ENCODE results near the gene SLC29A3. TPM values are rescaled to one million over a fixed set of nuclear protein-coding genes. Genes with fewer than 3 reads are reported as not detected.
"Not testable (repeated sequence)": the region's sequence is repeated elsewhere in the genome, so short reads cannot be mapped to it uniquely, and the experiment has no call there.

SLC29A3 gene
- total RNA-seq, 2 experiments from 2014 or later = 2.6 to 3.2 TPM

DNA sequence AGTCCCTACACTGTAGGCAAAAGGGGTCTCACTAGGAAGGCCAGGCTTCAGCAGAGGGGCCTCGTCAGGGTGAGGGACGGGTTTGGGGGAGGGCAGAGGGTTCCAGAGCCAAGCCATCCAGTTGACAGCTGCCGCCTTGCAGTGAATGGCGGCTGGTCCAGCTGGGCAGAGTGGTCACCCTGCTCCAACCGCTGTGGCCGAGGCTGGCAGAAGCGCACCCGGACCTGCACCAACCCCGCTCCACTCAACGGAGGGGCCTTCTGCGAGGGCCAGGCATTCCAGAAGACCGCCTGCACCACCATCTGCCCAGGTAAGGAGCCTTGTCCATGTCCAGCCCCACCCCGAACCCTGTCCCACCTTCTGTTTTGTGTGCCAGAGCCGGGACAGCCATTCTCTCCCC, 31.6 kb upstream of the SLC29A3 start:
- no peaks in the 10 kb centered on the region for H3K36me3 Mint-ChIP-seq (ENCODE audit: low read depth)
- no peak overlapping the region for H3K27ac Mint-ChIP-seq
- no peaks in the 10 kb centered on the region for H3K4me1 Mint-ChIP-seq
- DNase-seq = no peak
- no peaks in the 10 kb centered on the region for H3K9me3 Mint-ChIP-seq
- ChIA-PET CTCF (no interaction called here), POLR2A (no interaction called here)
- H3K27me3 Mint-ChIP-seq = no peaks in the 10 kb centered on the region
- H3K4me3 Mint-ChIP-seq = no peak overlapping the region

DNA sequence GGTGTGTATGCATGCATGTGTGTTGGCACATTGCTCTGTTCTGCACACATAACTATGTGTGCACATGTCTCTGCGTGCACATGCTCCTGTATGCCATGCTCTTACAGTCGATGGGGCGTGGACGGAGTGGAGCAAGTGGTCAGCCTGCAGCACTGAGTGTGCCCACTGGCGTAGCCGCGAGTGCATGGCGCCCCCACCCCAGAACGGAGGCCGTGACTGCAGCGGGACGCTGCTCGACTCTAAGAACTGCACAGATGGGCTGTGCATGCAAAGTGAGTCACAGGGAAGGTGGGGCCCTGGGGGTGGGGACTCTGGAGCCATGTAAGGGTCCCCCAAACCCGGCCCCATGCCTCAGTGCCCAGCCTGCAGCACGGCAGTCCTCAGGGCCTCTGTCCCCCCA, 30.6 kb upstream of the SLC29A3 start:
- Mint-ChIP-seq H3K9me3 (no peaks in the 10 kb centered on the region), H3K4me1 (no peaks in the 10 kb centered on the region), H3K27me3 (no peaks in the 10 kb centered on the region), H3K36me3 (ENCODE audit: low read depth) (no peaks in the 10 kb centered on the region), H3K27ac (no peak overlapping the region), H3K4me3 (no peak overlapping the region)
- DNase-seq = no peak
- CTCF ChIA-PET = no interaction called here
- POLR2A ChIA-PET = no interaction called here

DNA sequence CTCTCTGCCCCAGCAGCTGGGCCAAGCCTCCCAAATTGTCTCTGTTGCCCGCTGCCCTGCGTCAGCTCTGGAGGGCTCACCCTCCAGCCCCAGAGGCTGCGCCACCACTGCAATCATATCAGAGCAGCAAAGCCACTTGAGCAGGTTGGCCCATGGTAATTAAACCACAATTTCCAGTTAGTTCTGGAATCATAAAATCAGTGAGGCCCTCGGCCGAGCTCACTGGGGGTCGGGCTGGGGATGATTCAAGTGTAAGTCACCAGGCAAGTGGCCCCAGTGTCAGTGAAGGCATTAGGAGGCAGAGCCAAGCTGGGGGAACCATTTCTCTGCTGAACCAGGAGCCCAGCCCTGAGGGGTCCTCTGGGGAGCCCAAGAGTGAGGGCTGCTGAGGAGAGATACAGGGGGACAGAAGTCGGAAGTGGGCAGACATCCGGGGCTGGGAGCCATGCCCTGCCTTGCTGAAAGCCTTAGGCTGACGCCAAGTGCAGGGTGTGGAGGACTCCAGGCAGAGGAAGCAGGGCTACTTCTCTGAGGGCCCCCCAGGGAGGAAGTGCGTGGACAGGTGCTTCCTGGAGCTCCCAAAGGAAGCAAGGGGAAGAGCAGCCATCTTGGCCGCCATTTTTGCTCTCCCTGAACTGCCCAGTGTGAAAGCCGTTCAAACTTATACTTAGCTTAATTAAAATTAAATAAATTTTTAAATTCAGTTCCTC, 29.5 kb upstream of the SLC29A3 start:
- DNase-seq = no peak
- ChIA-PET CTCF (no interaction called here), POLR2A (no interaction called here)
- Mint-ChIP-seq H3K36me3 (ENCODE audit: low read depth) (no peaks in the 10 kb centered on the region), H3K9me3 (no peaks in the 10 kb centered on the region), H3K4me1 (no peaks in the 10 kb centered on the region), H3K27ac (no peak overlapping the region), H3K4me3 (no peak overlapping the region), H3K27me3 (no peaks in the 10 kb centered on the region)

DNA sequence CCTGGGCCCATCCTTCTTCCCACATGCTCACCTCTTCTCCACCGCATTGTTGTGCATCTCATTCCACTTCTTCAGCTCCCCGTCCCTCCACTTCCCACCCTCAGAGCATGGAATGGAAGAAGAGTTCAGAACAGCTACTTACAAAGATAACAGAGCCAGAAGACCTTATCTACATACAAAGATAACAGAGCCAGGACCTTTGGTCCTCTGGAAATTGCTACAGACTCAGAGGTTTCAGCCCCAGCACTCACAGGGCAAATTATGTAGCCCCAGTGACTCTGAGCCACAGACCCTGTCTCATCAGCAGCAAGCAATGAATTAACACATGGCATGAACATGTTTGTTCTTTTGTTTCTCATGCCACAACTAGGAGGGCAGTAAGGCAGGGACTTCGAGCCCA, 28.7 kb upstream of the SLC29A3 start:
- H3K27me3 Mint-ChIP-seq = no peaks in the 10 kb centered on the region
- CTCF ChIA-PET = no interaction called here

DNA sequence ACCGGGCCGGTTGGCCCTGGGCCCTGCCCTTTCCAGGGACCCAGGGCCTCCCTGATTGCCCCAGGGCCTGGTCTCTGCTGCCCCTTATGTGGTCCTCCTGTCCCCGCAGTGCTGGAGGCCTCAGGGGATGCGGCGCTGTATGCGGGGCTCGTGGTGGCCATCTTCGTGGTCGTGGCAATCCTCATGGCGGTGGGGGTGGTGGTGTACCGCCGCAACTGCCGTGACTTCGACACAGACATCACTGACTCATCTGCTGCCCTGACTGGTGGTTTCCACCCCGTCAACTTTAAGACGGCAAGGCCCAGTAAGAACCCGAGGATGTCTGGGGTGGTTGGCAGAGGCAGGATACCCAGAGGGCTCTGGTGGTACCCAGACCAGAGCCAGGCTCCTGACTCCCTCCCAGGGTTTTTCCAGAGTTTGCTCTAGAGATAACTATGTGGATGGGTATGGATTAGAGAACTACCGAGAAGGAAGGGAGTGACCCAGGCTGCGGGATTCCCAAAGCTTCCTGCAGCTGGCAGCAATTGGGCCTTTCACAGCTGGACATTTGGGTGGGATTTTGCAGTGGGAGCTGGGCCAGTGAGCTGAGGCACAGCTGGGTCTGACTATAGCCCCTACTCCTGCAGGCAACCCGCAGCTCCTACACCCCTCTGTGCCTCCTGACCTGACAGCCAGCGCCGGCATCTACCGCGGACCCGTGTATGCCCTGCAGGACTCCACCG, 28.1 kb upstream of the SLC29A3 start:
- no peak overlapping the region for H3K27ac Mint-ChIP-seq
- ChIA-PET CTCF (interaction anchor here (1.3 kb wide), 1 partner anchor 11 kb away, joined by 3 read pairs; no protein-coding TSS in a partner anchor), POLR2A (no interaction called here)
- H3K27me3 Mint-ChIP-seq = no peaks in the 10 kb centered on the region
- H3K4me1 Mint-ChIP-seq = no peaks in the 10 kb centered on the region
- no peaks in the 10 kb centered on the region for H3K36me3 Mint-ChIP-seq (ENCODE audit: low read depth)
- H3K9me3 Mint-ChIP-seq = no peaks in the 10 kb centered on the region
- no peak overlapping the region for H3K4me3 Mint-ChIP-seq
- DNase-seq = no peak

More for the DNA sequence above, 28.7 kb upstream of the SLC29A3 start:
- POLR2A ChIA-PET = no interaction called here
- Mint-ChIP-seq H3K27ac (no peak overlapping the region), H3K36me3 (ENCODE audit: low read depth) (no peaks in the 10 kb centered on the region), H3K9me3 (no peaks in the 10 kb centered on the region), H3K4me1 (no peaks in the 10 kb centered on the region), H3K4me3 (no peak overlapping the region)
- no peak for DNase-seq

DNA sequence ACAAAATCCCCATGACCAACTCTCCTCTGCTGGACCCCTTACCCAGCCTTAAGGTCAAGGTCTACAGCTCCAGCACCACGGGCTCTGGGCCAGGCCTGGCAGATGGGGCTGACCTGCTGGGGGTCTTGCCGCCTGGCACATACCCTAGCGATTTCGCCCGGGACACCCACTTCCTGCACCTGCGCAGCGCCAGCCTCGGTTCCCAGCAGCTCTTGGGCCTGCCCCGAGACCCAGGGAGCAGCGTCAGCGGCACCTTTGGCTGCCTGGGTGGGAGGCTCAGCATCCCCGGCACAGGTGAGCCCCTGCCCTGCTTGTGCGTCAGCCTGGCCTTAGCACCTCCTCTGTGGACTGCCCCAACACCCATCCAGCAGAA, 27.5 kb upstream of the SLC29A3 start:
- no peak for DNase-seq
- Mint-ChIP-seq H3K36me3 (ENCODE audit: low read depth) (no peaks in the 10 kb centered on the region), H3K4me3 (no peak overlapping the region), H3K27ac (no peak overlapping the region), H3K4me1 (no peaks in the 10 kb centered on the region), H3K27me3 (no peaks in the 10 kb centered on the region), H3K9me3 (no peaks in the 10 kb centered on the region)
- CTCF ChIA-PET = interaction anchor here (1.3 kb wide), 1 partner anchor 10 kb away, joined by 3 read pairs; no protein-coding TSS in a partner anchor
- POLR2A ChIA-PET = no interaction called here

DNA sequence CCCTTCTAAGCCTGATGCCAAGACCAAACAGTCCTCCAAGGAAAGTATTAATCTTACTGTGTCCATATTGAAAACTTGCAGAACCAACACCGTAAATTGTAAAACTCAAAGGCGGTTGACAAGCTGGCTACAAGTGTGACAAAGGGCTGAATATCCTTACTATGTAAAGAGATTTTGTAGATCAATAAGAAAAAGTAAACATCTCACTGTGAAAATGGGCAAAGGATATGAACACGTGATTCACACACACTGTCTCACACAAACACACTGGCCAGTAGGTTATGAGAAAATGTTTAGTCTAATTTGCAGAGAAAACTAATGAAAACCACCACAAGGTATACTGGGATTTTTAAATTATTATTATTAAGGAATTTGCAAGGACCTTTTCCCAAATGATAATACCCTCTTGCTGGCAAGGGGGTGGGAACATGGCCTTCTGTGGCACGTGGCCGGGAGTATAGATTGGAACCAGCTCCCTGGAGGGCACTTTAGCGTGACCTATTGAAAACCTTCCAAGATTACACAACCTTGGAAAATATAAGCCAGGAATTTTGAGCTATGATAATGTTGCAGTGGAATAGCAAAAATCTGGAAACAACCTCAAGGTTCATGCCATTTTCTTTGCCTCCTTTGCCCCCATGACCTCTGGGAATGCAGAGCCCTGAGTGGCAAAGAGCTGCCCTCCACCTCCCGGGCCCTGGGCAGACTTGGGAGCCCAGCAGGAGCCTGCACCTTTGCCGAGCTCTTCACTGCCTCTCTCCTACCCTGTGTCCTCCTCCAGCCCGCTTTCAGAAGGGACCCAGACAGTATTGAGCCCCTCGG, 26.2 kb upstream of the SLC29A3 start:
- POLR2A ChIA-PET = no interaction called here
- Mint-ChIP-seq H3K4me3 (no peak overlapping the region), H3K4me1 (no peaks in the 10 kb centered on the region), H3K36me3 (ENCODE audit: low read depth) (no peaks in the 10 kb centered on the region), H3K27ac (no peak overlapping the region), H3K27me3 (no peaks in the 10 kb centered on the region), H3K9me3 (no peaks in the 10 kb centered on the region)
- CTCF ChIA-PET = interaction anchor here (1.0 to 1.5 kb wide), 3 partner anchors 9 to 26 kb away, joined by 3 read pairs; partner anchors contain the start of gene SLC29A3
- DNase-seq = no peak

DNA sequence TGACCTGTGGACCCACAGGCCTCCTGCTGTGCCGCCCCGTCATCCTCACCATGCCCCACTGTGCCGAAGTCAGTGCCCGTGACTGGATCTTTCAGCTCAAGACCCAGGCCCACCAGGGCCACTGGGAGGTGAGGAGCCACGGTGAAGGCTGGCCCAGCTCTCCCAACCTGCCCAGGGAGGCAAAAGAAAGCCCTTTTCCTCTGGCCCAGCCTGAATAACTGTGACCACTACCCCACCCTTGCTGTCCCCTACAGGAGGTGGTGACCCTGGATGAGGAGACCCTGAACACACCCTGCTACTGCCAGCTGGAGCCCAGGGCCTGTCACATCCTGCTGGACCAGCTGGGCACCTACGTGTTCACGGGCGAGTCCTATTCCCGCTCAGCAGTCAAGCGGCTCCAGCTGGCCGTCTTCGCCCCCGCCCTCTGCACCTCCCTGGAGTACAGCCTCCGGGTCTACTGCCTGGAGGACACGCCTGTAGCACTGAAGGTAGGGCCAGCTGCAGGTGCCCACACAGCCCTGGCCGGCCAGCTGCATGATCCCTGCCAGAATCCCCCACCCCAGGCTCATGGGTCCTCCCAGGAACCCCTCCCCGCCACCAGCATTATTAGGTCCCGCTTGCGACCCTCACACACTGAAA, 25.5 kb upstream of the SLC29A3 start:
- no peak overlapping the region for H3K27ac Mint-ChIP-seq
- no peaks in the 10 kb centered on the region for H3K4me1 Mint-ChIP-seq
- H3K9me3 Mint-ChIP-seq = no peaks in the 10 kb centered on the region
- H3K36me3 Mint-ChIP-seq (ENCODE audit: low read depth) = no peaks in the 10 kb centered on the region
- no peak for DNase-seq
- POLR2A ChIA-PET = no interaction called here
- H3K4me3 Mint-ChIP-seq = no peak overlapping the region
- no peaks in the 10 kb centered on the region for H3K27me3 Mint-ChIP-seq
- CTCF ChIA-PET = interaction anchor here (1.0 kb wide), 1 partner anchor 10 kb away, joined by 3 read pairs; no protein-coding TSS in a partner anchor

DNA sequence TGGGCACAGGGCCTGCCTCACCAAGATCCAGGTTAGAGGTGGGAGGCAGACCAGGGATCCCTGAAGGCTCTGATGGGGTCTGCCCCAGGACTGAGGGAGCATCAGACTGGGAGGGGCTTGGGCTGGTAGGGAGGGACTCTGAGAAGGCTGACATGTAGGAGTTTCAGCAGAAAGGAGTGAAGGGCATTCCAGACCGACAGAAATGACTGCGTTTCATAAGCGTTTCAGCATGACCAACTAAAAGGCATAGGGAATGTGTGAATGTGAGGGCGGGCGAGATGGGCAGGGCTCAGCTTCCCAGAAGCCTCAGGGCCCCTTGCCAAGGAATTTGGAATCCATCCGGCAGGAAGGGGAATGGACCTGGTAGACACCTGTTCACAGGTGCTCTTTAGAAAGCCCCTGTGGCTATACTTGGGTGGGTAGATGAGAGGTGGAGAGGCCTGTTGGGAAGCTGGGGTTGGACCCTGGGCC, 24.9 kb upstream of the SLC29A3 start:
- Mint-ChIP-seq H3K36me3 (ENCODE audit: low read depth) (no peaks in the 10 kb centered on the region), H3K9me3 (no peaks in the 10 kb centered on the region), H3K4me3 (no peak overlapping the region), H3K4me1 (no peaks in the 10 kb centered on the region), H3K27ac (no peak overlapping the region), H3K27me3 (no peaks in the 10 kb centered on the region)
- CTCF ChIA-PET = no interaction called here
- DNase-seq = no peak
- POLR2A ChIA-PET = no interaction called here

DNA sequence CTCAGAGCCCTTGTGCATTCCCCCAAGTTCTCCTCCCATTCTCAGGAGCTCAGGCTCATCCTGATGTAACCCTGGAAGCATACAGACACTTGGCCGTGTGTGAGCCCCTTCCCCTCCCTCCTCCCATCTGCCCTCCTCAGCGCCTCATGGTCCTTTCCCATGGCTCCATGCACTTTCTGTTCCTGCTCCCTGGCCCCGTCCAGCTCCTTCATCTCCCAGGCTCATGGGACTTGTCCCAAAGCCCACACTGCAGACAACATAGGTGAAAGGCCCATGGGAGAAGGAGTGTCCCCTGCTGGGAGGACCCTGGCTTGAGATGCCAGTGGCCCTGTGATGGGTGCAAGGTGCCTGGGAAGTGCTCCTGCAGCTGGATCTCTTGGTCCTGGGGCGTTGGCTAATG, 24.2 kb upstream of the SLC29A3 start:
- CTCF ChIA-PET = no interaction called here
- peaks cover 2% of the 10 kb centered on the region for H3K4me1 Mint-ChIP-seq
- no peaks in the 10 kb centered on the region for H3K9me3 Mint-ChIP-seq
- H3K36me3 Mint-ChIP-seq (ENCODE audit: low read depth) = no peaks in the 10 kb centered on the region
- peaks cover 2% of the 10 kb centered on the region for H3K27me3 Mint-ChIP-seq
- no peak overlapping the region for H3K27ac Mint-ChIP-seq
- no peak overlapping the region for H3K4me3 Mint-ChIP-seq
- DNase-seq = no peak
- POLR2A ChIA-PET = no interaction called here

DNA sequence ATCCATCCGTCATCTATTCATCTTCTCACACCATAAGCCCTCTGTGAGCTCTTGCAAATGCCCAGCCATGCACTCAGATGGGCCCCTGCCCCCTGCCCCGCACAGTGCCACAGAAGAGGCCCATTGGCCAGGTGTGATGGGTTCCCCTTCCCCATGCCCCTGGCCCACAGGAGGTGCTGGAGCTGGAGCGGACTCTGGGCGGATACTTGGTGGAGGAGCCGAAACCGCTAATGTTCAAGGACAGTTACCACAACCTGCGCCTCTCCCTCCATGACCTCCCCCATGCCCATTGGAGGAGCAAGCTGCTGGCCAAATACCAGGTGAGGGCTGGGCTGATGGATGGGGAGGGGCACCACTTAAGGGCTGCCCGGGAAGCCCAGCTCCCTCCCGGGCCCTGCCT, 23.4 kb upstream of the SLC29A3 start:
- no peaks in the 10 kb centered on the region for H3K36me3 Mint-ChIP-seq (ENCODE audit: low read depth)
- H3K4me1 Mint-ChIP-seq = peaks cover 2% of the 10 kb centered on the region
- no peak overlapping the region for H3K4me3 Mint-ChIP-seq
- peaks cover 2% of the 10 kb centered on the region for H3K27me3 Mint-ChIP-seq
- H3K9me3 Mint-ChIP-seq = no peaks in the 10 kb centered on the region
- ChIA-PET CTCF (no interaction called here), POLR2A (no interaction called here)
- no peak overlapping the region for H3K27ac Mint-ChIP-seq
- no peak for DNase-seq

DNA sequence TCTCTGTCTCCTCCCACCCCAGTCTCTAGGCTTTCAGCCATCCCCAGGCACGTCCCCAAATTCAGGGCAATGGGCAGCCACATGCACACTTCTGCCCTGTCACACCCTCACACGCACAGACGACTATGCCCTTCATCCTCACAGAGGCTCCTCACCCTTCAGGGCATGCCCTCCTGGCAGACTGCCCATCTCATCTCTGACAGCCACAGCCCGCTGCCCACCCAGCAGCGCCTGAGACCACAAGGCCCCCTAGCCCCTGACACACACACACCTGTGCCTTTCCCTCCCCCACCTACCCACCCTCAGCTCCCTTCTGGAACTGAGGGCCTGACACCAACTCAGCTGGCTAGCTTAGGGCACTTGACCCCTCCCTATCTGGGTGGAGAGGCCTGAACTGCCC, 23.0 kb upstream of the SLC29A3 start:
- Mint-ChIP-seq H3K36me3 (ENCODE audit: low read depth) (no peaks in the 10 kb centered on the region), H3K9me3 (no peaks in the 10 kb centered on the region), H3K4me3 (no peak overlapping the region), H3K27me3 (peaks cover 2% of the 10 kb centered on the region), H3K27ac (no peak overlapping the region), H3K4me1 (peaks cover 2% of the 10 kb centered on the region)
- POLR2A ChIA-PET = no interaction called here
- CTCF ChIA-PET = no interaction called here
- no peak for DNase-seq

DNA sequence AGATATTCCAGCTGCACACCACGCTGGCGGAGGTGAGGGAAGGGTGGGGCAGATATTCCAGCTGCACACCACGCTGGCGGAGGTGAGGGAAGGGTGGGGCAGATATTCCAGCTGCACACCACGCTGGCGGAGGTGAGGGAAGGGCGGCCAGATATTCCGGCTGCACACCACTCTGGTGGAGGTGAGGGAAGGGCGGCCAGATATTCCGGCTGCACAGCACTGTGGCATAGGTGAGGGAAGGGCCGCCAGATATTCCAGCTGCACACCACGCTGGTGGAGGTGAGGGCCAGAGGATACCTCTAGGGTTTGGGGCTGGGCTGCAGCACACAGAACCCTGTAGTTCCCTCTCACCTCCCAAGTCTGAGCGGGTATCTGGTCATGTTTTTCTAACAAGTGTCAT, 22.2 kb upstream of the SLC29A3 start:
- H3K27ac Mint-ChIP-seq; H3K4me3 Mint-ChIP-seq; H3K4me1 Mint-ChIP-seq; DNase-seq; H3K36me3 Mint-ChIP-seq (ENCODE audit: low read depth); H3K9me3 Mint-ChIP-seq; POLR2A ChIA-PET; H3K27me3 Mint-ChIP-seq; CTCF ChIA-PET: not testable (repeated sequence)
